NCI-H774 (cell line): ENCODE measurements around the gene CCDC78.

Experiments used
- DNase-seq: peaks from one replicate; lab custom pipeline; 2025; lab: John Stamatoyannopoulos, UW

Gene CCDC78

DNA sequence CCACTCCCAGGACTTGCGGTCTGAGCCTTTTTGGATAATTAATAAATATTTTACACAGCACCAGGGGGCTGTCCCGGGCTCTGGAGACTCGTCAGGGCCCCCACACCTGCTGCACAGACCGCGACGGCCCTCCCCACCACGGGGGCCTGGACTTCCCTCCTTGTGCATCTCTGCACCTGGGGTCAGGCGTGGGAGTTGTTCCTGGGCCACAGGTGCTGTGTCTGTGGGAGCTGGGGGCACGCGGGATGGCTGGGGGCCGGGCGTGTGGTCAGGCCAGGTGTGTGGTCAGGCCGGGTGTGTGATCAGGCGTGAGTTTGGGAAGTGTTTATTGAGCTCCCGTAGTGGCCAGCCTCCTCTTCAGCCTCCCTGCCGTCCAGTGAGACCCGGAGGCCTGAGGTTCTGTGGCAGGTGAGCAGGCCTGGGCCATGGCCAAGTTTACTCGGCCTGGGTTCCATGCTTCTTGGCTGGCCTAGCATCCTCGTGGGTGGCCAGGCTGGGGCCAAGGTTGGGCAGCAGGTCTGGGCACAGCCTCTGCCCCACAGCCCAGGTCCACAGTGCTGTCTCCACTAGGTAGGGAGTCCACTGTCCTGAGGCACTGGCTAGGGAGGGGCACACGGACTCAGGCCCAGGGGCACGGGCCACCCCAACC lies 47.9 kb downstream of the CCDC78 start:
- no peak for DNase-seq

DNA sequence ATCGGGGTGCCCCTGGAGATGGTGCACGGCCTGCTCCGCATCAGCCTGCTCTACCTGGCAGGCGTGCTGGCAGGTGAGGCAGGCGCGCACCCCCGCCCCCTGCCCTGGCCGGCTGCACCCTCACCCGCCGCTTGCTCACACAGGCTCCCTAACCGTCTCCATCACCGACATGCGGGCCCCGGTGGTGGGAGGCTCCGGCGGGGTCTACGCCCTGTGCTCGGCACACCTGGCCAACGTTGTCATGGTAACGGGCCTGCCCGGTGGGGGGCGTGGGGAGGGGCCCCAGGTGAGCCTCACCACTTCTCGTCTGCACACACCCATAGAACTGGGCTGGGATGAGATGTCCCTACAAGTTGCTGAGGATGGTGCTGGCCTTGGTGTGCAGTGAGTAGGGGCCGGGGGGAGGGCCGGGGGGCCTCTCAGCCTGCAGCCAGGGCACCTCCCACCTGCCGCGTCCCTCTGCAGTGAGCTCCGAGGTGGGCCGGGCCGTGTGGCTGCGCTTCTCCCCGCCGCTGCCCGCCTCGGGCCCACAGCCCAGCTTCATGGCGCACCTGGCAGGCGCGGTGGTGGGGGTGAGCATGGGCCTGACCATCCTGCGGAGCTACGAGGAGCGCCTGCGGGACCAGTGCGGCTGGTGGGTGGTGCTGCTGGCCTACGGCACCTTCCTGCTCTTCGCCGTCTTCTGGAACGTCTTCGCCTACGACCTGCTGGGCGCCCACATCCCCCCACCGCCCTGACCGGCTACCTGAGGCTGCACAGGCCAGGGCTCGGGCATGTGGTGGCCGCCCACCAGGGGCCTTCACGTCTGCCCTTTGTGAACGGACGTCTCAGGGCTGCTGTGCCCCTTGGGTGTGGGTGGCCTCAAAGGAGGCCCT lies 48.7 kb downstream of the CCDC78 start:
- DNase-seq: no peak

DNA sequence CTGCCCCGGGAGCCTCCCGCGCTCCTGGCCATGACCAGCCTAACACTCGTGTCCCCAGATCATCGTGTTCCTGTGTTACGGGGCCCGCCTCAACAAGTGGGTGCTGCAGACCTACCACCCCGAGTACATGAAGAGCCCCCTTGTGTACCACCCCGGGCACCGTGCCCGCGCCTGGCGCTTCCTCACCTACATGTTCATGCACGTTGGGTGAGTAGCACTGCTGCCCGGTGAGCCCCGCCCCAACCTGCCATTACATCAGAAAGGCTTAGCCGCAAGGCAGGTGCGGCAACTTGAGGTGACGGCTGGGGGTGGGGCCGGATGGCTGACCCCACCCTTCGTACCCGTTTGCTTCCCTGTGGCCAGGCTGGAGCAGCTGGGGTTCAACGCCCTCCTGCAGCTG lies 49.3 kb downstream of the CCDC78 start:
- peak; percentile 37 for DNase-seq

DNA sequence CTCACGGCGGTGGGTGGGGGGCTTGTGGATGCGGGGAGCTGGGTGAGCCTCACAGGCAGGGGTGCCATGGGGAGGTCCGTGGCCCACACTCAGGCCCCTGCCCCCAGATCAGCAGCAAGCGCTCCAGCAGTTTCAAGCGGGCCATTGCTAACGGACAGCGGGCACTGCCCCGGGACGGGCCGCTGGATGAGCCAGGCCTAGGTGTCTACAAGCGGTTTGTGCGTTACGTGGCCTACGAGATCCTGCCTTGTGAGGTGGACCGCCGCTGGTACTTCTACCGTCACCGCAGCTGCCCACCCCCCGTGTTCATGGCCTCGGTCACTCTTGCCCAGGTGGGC lies 49.7 kb downstream of the CCDC78 start:
- DNase-seq: no peak

DNA sequence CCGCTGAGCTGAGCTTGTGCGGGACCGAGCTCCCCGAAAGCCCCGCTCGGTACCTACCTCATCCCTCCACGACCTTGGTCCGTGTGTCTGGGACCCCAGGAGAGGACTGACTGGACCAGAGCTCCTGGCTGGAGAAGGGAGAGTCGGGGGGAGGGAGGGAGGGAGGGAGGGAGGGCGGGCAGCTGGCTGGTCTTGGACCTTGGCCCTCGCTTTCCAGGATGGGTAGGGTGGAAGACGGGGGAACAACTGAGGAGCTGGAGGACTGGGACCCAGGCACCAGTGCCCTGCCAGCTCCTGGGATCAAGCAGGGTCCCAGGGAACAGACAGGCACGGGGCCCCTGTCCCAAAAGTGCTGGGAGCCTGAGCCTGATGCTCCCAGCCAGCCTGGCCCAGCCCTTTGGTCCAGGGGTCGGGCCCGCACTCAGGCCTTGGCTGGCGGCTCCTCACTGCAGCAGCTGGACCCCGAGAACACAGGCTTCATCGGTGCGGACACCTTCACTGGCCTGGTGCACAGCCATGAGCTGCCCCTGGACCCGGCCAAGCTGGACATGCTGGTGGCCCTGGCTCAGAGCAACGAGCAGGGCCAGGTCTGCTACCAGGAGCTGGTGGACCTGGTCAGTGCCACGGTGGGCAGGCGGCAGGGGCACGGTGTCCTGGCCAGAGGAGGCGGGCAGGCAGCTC lies 50.2 kb downstream of the CCDC78 start:
- DNase-seq: no peak

DNA sequence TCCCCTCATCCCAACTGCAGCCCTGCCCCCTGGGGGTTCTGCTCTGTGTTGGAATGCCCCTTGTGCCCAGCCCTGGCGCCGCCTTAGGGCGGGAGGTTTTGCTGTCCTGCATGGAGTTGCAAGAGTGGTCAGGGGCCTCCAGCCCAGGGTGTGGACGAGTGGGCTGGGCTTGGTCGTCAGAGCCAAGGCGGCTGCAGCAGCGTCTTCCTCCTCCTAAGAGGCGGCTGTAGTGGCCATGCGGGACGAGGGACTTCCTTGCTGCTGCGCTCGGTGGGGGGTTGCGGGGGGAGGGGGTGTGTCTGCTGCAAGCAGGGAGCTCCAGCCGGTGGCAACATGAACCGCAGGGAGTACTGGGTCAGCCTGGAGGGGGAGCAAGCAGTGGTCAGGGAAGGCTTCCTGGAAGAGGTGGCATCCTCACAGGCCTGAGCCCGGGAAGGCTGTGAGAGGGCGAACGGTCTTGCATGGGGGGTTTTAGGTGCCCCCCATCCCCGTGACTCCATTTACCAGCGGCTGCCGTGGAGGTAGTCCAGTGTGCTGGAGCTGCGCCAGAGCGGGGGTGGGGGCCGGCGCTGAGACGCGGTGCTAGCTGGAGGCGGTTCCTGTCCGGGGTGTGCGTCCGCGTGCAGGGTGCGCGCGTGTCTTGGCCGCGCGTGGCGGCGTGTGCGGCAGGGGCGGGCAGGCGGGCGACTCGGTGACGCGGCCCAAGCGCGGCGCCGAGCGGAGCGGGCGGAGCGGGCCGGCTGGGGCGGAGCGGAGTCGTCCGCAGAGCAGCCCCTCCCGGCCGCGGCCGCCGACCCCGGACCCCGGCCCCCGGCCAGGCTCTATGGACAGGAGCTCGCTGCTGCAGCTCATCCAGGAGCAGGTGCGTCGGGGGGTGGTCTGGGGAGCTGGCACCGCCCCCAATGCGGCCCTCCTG lies 51.0 kb downstream of the CCDC78 start, which contains the start of gene RHBDL1:
Gene RHBDL1 (plus strand): TSS at position 704 of the 916 bp plus-strand sequence. CDS start 120 bp downstream, at position 824.
- DNase-seq: no peak

DNA sequence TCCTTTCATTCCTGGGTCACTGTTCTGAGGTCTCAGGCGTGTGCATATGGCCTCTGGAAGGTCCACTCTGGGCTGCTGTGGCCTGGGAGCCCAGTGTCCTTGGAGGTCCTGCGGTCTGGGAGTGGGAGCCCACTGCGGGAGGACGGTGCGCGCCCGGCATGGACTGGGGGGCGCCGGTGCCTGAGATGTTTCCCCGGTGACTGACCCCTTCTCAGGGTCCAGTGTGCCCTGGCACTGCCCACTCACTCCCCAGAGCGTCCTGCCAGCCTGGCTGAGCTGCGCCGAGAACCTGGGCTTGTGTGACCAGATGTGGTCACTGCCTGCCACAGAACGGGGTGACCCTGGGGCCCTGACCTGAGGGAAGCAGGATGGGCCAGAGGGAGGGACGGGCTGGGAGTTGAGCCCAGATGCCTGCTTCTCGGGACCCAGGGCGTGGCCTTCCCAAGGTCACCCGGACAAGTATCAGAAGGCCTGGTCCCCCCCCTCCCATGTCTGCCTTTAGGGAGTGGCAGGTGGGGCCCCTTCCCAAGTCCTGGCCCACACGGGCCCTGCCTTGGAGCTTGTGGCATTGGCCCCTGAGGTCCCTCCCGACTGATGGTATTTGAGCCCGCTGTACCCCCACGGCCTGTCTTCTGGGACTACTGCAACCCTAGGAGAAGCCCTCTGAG lies 51.9 kb downstream of the CCDC78 start:
- DNase-seq: no peak

DNA sequence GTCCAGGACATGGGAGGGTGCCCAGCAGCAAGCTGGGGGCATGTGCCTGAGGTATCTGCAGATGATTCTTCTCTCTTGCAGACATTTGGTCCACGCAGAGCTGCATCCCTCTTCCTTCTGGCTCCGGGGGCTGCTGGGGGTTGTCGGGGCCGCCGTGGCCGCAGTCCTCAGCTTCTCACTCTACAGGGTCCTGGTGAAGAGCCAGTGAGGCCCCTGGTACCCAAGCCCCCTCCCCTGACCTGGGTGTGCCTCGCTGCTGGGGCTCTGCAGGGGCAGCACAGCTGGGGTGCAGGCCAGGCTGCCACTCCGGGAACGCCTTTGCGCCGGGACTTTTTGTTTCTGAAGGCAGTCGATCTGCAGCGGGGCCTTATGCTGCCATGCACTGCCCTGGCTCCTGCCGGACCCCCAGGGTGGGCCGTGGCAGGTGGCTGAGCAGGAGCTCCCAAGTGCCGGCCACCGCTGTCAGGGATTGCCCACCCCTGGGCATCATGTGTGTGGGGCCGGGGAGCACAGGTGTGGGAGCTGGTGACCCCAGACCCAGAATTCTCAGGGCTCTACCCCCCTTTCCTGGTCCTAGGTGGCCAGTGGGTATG lies 52.7 kb downstream of the CCDC78 start:
- no peak for DNase-seq

DNA sequence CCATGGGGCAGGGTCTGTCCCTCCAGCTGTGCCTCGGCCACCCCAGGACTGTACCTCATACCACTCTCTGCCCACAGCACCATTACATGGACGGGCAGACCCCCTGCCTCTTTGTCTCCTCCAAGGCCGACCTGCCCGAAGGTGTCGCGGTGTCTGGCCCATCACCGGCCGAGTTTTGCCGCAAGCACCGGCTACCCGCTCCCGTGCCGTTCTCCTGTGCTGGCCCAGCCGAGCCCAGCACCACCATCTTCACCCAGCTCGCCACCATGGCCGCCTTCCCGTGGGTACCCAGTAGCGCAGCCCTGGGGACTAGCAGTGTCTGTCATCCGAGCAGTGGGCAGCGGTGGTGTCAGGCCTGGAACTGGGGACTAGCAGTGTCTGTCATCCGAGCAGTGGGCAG lies 53.4 kb downstream of the CCDC78 start:
- DNase-seq: no peak
